Measurements from ENCODE around the gene XRCC5.

The XRCC5 gene

GRCh38 chr2:216144372-216144771 is 35.2 kb downstream of the XRCC5 start:
- Histone ChIP-seq H3K36me3 (ENCODE audit: insufficient read depth, low read length) (peaks cover 97% of the 10 kb centered on the region), H3K4me3 (ENCODE audit: low read depth, low read length, poor library complexity, severe bottlenecking) (no peak overlapping the region), H3K9me3 (ENCODE audit: low read length) (no peaks in the 10 kb centered on the region), H3K27me3 (ENCODE audit: insufficient read depth, low read length) (no peaks in the 10 kb centered on the region), H3K27ac (ENCODE audit: low read depth, low read length, poor library complexity, severe bottlenecking) (no peak overlapping the region), H3K9ac (ENCODE audit: low read length) (no peak overlapping the region), H3K4me2 (ENCODE audit: low read length) (no peak overlapping the region), H3K79me2 (ENCODE audit: insufficient read depth, low read length) (no peaks in the 10 kb centered on the region), H2AFZ (ENCODE audit: low read length) (no peak overlapping the region), H3K4me1 (ENCODE audit: insufficient read depth, low read length, severe bottlenecking) (no peaks in the 10 kb centered on the region), H4K20me1 (ENCODE audit: insufficient read depth, low read length) (no peaks in the 10 kb centered on the region), H3F3A (ENCODE audit: insufficient read depth, low read length) (no peaks in the 10 kb centered on the region), H3K9me2 (ENCODE audit: low read depth, low read length) (no peaks in the 10 kb centered on the region)
- TF ChIP-seq, protein P1, sequence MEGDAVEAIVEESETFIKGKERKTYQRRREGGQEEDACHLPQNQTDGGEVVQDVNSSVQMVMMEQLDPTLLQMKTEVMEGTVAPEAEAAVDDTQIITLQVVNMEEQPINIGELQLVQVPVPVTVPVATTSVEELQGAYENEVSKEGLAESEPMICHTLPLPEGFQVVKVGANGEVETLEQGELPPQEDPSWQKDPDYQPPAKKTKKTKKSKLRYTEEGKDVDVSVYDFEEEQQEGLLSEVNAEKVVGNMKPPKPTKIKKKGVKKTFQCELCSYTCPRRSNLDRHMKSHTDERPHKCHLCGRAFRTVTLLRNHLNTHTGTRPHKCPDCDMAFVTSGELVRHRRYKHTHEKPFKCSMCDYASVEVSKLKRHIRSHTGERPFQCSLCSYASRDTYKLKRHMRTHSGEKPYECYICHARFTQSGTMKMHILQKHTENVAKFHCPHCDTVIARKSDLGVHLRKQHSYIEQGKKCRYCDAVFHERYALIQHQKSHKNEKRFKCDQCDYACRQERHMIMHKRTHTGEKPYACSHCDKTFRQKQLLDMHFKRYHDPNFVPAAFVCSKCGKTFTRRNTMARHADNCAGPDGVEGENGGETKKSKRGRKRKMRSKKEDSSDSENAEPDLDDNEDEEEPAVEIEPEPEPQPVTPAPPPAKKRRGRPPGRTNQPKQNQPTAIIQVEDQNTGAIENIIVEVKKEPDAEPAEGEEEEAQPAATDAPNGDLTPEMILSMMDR (IDR thresholded peaks at IDR 0.05; ENCODE audit: low read length), result no peak
- no peak for TF ChIP-seq EZH2 (IDR thresholded peaks at IDR 0.05; ENCODE audit: borderline replicate concordance, low read length)

- no peaks in the 10 kb centered on the region for H3K9me3 ChIP-seq (ENCODE audit: low read length)
- no peak overlapping the region for H3K4me2 ChIP-seq (ENCODE audit: low read length)
- no peaks in the 10 kb centered on the region for H3F3A ChIP-seq (ENCODE audit: insufficient read depth, low read length)
- no peaks in the 10 kb centered on the region for H4K20me1 ChIP-seq (ENCODE audit: insufficient read depth, low read length)
- H3K27me3 ChIP-seq (ENCODE audit: insufficient read depth, low read length), result no peaks in the 10 kb centered on the region
- no peaks in the 10 kb centered on the region for H3K4me1 ChIP-seq (ENCODE audit: insufficient read depth, low read length, severe bottlenecking)
- TF ChIP-seq, protein P1 (IDR thresholded peaks at IDR 0.05; ENCODE audit: low read length), result no peak
- no peak for TF ChIP-seq EZH2 (IDR thresholded peaks at IDR 0.05; ENCODE audit: borderline replicate concordance, low read length)
- no peak overlapping the region for H3K9ac ChIP-seq (ENCODE audit: low read length)
- no peak overlapping the region for H3K27ac ChIP-seq (ENCODE audit: low read depth, low read length, poor library complexity, severe bottlenecking)
- H2AFZ ChIP-seq (ENCODE audit: low read length), result no peak overlapping the region
- peaks cover 97% of the 10 kb centered on the region for H3K36me3 ChIP-seq (ENCODE audit: insufficient read depth, low read length)
- H3K4me3 ChIP-seq (ENCODE audit: low read depth, low read length, poor library complexity, severe bottlenecking), result no peak overlapping the region
- no peaks in the 10 kb centered on the region for H3K9me2 ChIP-seq (ENCODE audit: low read depth, low read length)
- H3K79me2 ChIP-seq (ENCODE audit: insufficient read depth, low read length), result no peaks in the 10 kb centered on the region
Observed at GRCh38 chr2:216144857-216145256, 35.7 kb downstream of the XRCC5 start.

DNA sequence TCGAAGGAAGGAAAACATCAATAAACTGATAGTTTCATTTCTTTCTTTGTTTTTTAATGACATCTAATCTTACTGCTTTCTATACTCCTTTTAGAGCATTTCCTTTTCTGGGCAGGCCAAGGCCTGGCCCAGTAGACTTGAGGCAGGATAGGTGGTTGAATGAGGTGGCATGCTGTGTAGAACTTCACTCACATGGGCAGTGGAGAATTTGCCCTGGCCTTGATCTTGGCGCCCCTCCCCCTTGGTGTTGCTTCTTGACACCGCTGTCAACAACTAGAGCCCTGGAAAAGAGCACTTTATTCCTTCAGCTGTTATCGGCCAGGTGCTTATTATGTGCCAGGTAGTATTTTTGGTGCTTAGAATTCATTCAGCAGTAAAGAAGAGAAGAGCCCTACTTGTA is 37.4 kb downstream of the XRCC5 start:
- H3K27ac ChIP-seq (ENCODE audit: low read depth, low read length, poor library complexity, severe bottlenecking), result no peak overlapping the region
- H3K9ac ChIP-seq (ENCODE audit: low read length), result no peak overlapping the region
- TF ChIP-seq EZH2 (IDR thresholded peaks at IDR 0.05; ENCODE audit: borderline replicate concordance, low read length), result no peak
- TF ChIP-seq, protein P1 (IDR thresholded peaks at IDR 0.05; ENCODE audit: low read length), result no peak
- no peaks in the 10 kb centered on the region for H3F3A ChIP-seq (ENCODE audit: insufficient read depth, low read length)
- no peaks in the 10 kb centered on the region for H3K4me1 ChIP-seq (ENCODE audit: insufficient read depth, low read length, severe bottlenecking)
- no peaks in the 10 kb centered on the region for H3K9me2 ChIP-seq (ENCODE audit: low read depth, low read length)
- H3K9me3 ChIP-seq (ENCODE audit: low read length), result no peaks in the 10 kb centered on the region
- no peaks in the 10 kb centered on the region for H4K20me1 ChIP-seq (ENCODE audit: insufficient read depth, low read length)
- no peak overlapping the region for H3K4me2 ChIP-seq (ENCODE audit: low read length)
- H3K27me3 ChIP-seq (ENCODE audit: insufficient read depth, low read length), result no peaks in the 10 kb centered on the region
- H2AFZ ChIP-seq (ENCODE audit: low read length), result no peak overlapping the region
- H3K36me3 ChIP-seq (ENCODE audit: insufficient read depth, low read length), result peaks cover 97% of the 10 kb centered on the region
- H3K79me2 ChIP-seq (ENCODE audit: insufficient read depth, low read length), result no peaks in the 10 kb centered on the region
- no peak overlapping the region for H3K4me3 ChIP-seq (ENCODE audit: low read depth, low read length, poor library complexity, severe bottlenecking)

All from OCI-LY1 (cell line).